ENCODE measurements around the gene PHF1.
A peak's percentile ranks its signal among the peaks of the same experiment; 100 is the strongest.

PHF1 gene

GRCh38 chr6:33412140-33413009 lies 1.6 kb downstream of the PHF1 start:
- Histone ChIP-seq H3K4me3 (ENCODE audit: low read depth, low read length) (no peak overlapping the region), H3K36me3 (peaks cover 72% of the 10 kb centered on the region), H3K9me3 (ENCODE audit: severe bottlenecking) (no peaks in the 10 kb centered on the region), H3K27me3 (ENCODE audit: insufficient read depth, low read depth, severe bottlenecking) (no peaks in the 10 kb centered on the region), H3K27ac (peak overlapping the region; percentile 4; the same call in 1 of the 2 replicates)
- no peak for DNase-seq
- no peak for TF ChIP-seq CTCF (IDR thresholded peaks at IDR 0.05; ENCODE audit: low read depth, low read length)

GRCh38 chr6:33413241-33414120 lies 2.7 kb downstream of the PHF1 start:
- no peaks in the 10 kb centered on the region for H3K9me3 ChIP-seq (ENCODE audit: severe bottlenecking)
- no peaks in the 10 kb centered on the region for H3K27me3 ChIP-seq (ENCODE audit: insufficient read depth, low read depth, severe bottlenecking)
- H3K36me3 ChIP-seq, result peaks cover 62% of the 10 kb centered on the region
- H3K27ac ChIP-seq, result no peak overlapping the region
- no peak for DNase-seq
- TF ChIP-seq CTCF (IDR thresholded peaks at IDR 0.05; ENCODE audit: low read depth, low read length), result no peak
- H3K4me3 ChIP-seq (ENCODE audit: low read depth, low read length), result no peak overlapping the region

GRCh38 chr6:33414592-33415271 lies 3.9 kb downstream of the PHF1 start:
- DNase-seq, result peak; percentile 75
- H3K9me3 ChIP-seq (ENCODE audit: severe bottlenecking), result no peaks in the 10 kb centered on the region
- no peak overlapping the region for H3K4me3 ChIP-seq (ENCODE audit: low read depth, low read length)
- peak; percentile 78 for TF ChIP-seq CTCF (IDR thresholded peaks at IDR 0.05; ENCODE audit: low read depth, low read length)
- H3K27me3 ChIP-seq (ENCODE audit: insufficient read depth, low read depth, severe bottlenecking), result no peaks in the 10 kb centered on the region
- peaks cover 53% of the 10 kb centered on the region for H3K36me3 ChIP-seq
- no peak overlapping the region for H3K27ac ChIP-seq

DNA sequence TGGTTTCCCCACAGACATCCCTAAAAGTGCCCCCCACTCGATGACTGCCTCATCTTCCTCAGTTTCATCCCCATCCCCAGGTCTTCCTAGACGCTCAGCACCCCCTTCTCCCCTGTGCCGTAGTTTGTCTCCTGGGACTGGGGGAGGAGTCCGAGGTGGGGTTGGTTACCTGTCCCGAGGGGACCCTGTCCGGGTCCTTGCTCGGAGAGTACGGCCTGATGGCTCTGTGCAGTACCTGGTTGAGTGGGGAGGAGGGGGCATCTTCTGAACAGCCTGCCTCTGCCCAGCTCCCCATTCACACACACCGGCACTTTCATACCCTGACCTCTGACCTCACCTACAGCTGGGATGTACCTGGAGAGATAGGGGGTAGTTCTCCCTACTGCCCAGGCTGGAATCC lies 5.0 kb downstream of the PHF1 start:
- Histone ChIP-seq H3K36me3 (peaks cover 53% of the 10 kb centered on the region), H3K27me3 (ENCODE audit: insufficient read depth, low read depth, severe bottlenecking) (no peaks in the 10 kb centered on the region), H3K9me3 (ENCODE audit: severe bottlenecking) (no peaks in the 10 kb centered on the region), H3K4me3 (ENCODE audit: low read depth, low read length) (no peak overlapping the region), H3K27ac (no peak overlapping the region)
- no peak for TF ChIP-seq CTCF (IDR thresholded peaks at IDR 0.05; ENCODE audit: low read depth, low read length)
- no peak for DNase-seq

DNA sequence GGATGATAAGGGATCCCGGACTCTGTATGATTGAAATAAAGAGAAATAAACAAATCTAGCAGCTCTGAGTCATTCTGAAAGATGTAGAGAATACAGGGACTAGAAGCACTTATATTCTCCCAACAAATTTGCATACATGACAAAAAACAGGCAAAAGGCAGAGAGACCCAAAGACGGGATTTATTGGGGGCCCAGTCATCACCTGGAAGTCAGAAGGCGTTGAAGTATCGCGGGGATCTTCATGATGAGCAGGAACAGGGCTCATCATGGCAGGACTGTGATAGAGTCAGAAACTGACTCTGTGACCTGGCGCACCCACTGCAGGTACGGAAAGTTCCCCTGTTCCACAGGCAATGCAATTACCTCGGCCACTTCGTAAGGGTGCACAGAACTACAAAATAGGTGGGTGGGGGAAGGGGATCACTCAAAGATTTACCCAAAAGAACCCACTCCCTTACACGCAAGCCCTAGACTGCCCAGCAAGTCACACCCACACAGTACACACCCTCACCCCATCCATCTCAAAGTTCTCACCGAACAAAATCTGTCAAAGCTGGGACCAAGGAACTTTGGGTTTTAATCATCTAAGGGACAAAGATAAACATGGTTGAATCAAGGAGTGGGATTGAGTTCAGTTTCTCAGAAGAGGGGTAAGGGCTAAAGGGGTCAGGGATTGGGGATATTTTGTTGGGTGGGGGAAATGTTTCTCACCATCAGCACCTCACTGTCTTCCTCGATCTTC lies 5.7 kb downstream of the PHF1 start:
- Histone ChIP-seq H3K36me3 (peaks cover 53% of the 10 kb centered on the region), H3K27me3 (ENCODE audit: insufficient read depth, low read depth, severe bottlenecking) (no peaks in the 10 kb centered on the region), H3K4me3 (ENCODE audit: low read depth, low read length) (peak overlapping the region; percentile 82), H3K9me3 (ENCODE audit: severe bottlenecking) (no peaks in the 10 kb centered on the region), H3K27ac (peak overlapping the region; percentile 78)
- no peak for DNase-seq
- no peak for TF ChIP-seq CTCF (IDR thresholded peaks at IDR 0.05; ENCODE audit: low read depth, low read length)

Measured in WERI-Rb-1 (cell line).